ENCODE results near the gene ZBTB17. TPM values are rescaled to one million over a fixed set of nuclear protein-coding genes. Genes with fewer than 3 reads are reported as not detected.

ZBTB17 gene
- total RNA-seq, 1 donor from 2014 or later, result 155 TPM

DNA sequence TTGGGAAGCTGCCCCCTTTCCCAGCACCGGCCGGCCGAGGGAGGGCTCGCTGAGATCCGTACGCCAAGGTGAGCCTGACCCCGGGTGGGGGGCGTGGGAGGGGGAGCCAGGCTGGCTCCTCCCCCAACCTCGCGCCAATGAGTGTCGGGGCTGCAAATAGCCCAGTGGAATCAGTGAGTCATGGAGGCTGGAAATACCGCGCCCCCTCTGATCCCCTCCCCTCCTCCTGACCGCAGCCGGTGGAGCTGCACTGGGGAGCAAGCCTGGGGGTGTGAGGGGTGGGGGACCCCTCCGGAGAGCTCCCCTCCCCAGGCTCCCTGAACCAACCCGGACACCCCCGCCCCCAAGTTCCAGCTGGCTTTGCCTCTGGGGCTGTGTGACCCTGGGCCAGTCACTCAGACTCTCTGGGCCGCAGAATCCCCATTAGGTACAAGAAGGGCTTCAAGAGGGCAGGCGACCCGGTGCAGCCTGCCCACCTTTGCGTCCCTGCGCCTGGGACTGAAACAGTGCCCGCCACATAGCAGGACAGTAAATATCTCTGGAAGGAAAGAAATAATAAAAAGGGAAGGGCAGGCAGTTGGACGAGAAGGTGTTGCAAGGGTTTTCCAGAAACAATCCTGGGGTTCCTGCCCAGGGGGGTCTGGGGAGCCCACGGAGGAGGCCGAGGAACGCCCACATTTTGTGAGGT is 37.5 kb upstream of the ZBTB17 start:
- no peaks in the 10 kb centered on the region for H3K27me3 ChIP-seq
- no peaks in the 10 kb centered on the region for H3K9me3 ChIP-seq
- H3K36me3 ChIP-seq, result peaks cover 0 to 4% of the 10 kb centered on the region in 2 donors
- H3K4me1 ChIP-seq, result peaks cover 15 to 41% of the 10 kb centered on the region in 2 donors
- intact Hi-C loops (cut with DNase I), result loop anchor here (5.0 kb wide), 1 partner anchor 354 kb away; the partner anchor contains the start of gene SZRD1
- H3K27ac ChIP-seq, result peak overlapping the region; percentile 95 to 98
- DNase-seq (ENCODE audit: low spot score in 2 of 2), result peak; percentile 55 to 93
- TF ChIP-seq, protein P1, sequence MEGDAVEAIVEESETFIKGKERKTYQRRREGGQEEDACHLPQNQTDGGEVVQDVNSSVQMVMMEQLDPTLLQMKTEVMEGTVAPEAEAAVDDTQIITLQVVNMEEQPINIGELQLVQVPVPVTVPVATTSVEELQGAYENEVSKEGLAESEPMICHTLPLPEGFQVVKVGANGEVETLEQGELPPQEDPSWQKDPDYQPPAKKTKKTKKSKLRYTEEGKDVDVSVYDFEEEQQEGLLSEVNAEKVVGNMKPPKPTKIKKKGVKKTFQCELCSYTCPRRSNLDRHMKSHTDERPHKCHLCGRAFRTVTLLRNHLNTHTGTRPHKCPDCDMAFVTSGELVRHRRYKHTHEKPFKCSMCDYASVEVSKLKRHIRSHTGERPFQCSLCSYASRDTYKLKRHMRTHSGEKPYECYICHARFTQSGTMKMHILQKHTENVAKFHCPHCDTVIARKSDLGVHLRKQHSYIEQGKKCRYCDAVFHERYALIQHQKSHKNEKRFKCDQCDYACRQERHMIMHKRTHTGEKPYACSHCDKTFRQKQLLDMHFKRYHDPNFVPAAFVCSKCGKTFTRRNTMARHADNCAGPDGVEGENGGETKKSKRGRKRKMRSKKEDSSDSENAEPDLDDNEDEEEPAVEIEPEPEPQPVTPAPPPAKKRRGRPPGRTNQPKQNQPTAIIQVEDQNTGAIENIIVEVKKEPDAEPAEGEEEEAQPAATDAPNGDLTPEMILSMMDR (IDR thresholded peaks at IDR 0.05), result no peak
- H3K4me3 ChIP-seq, result peak overlapping the region; percentile 54 to 74

DNA sequence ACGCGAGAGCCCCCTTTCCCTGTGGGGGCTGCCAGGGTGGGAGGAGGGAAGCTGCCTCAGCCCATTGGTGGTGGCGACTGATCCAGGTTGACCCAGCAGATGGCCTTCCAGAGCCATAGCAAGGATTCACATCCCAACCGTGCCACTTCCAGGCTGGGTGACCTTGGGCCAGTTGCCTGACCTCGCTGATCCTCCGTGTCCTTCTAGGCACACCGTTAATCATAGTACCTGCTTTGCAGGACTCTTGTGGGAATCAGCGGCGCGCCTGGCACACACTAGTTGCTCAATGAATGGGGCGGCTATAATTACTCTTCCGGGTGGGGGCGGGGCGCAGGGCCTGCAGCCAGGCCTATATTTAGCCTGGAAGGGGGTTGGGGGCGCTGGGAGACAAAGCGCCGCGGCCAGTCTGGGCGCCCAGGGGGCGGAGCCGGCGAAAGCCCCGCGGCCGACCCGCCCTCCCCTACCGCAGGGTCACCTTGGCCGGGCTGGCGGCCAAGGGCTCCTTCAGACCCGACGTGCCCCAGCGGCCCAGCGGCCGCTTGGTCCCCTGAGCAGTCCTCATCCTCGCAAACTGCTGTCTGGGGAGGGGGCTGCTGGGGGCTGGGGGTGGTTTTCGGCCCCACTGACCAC is 36.8 kb upstream of the ZBTB17 start:
- DNase-seq (ENCODE audit: low spot score in 2 of 2), result peak; percentile 73 to 93

GRCh38 chr1:16011936-16012589 is 36.2 kb upstream of the ZBTB17 start:
- H3K27ac ChIP-seq, result peak overlapping the region; percentile 95 to 98
- H3K4me1 ChIP-seq, result peaks cover 15 to 38% of the 10 kb centered on the region in 2 donors
- H3K27me3 ChIP-seq, result no peaks in the 10 kb centered on the region
- H3K36me3 ChIP-seq, result peaks cover 0 to 4% of the 10 kb centered on the region in 2 donors
- TF ChIP-seq, protein P1 (IDR thresholded peaks at IDR 0.05), result no peak
- DNase-seq (ENCODE audit: low spot score in 2 of 2), result no peak
- no peaks in the 10 kb centered on the region for H3K9me3 ChIP-seq
- intact Hi-C loops (cut with DNase I), result loop anchor here (5.0 kb wide), 1 partner anchor 355 kb away; the partner anchor contains the start of gene SZRD1
- peak overlapping the region in 1 of 2 donors; percentile 74 for H3K4me3 ChIP-seq

More for the DNA sequence above, 36.8 kb upstream of the ZBTB17 start:
- peak overlapping the region; percentile 95 to 98 for H3K27ac ChIP-seq
- peaks cover 15 to 38% of the 10 kb centered on the region in 2 donors for H3K4me1 ChIP-seq
- peaks cover 0 to 4% of the 10 kb centered on the region in 2 donors for H3K36me3 ChIP-seq
- no peaks in the 10 kb centered on the region for H3K9me3 ChIP-seq
- intact Hi-C loops (cut with DNase I), result loop anchor here (5.0 kb wide), 1 partner anchor 355 kb away; the partner anchor contains the start of gene SZRD1
- TF ChIP-seq, protein P1 (IDR thresholded peaks at IDR 0.05), result no peak
- H3K4me3 ChIP-seq, result peak overlapping the region; percentile 54 to 74
- H3K27me3 ChIP-seq, result no peaks in the 10 kb centered on the region

GRCh38 chr1:16010837-16011236 is 34.9 kb upstream of the ZBTB17 start:
- no peak overlapping the region for H3K27ac ChIP-seq
- no peak overlapping the region for H3K4me3 ChIP-seq
- H3K27me3 ChIP-seq, result no peaks in the 10 kb centered on the region
- peaks cover 15 to 35% of the 10 kb centered on the region in 2 donors for H3K4me1 ChIP-seq
- TF ChIP-seq, protein P1 (IDR thresholded peaks at IDR 0.05), result no peak
- no peaks in the 10 kb centered on the region for H3K36me3 ChIP-seq
- no peaks in the 10 kb centered on the region for H3K9me3 ChIP-seq
- intact Hi-C loops (cut with DNase I), result loop anchor here (5.0 kb wide), 1 partner anchor 356 kb away; the partner anchor contains the start of gene SZRD1
- no peak for DNase-seq (ENCODE audit: low spot score in 2 of 2)

- Histone ChIP-seq H3K27ac (no peak overlapping the region), H3K9me3 (no peaks in the 10 kb centered on the region), H3K4me3 (no peak overlapping the region), H3K4me1 (peaks cover 14 to 23% of the 10 kb centered on the region in 2 donors), H3K27me3 (no peaks in the 10 kb centered on the region), H3K36me3 (no peaks in the 10 kb centered on the region)
- TF ChIP-seq, protein P1 (IDR thresholded peaks at IDR 0.05), result no peak
- no peak for DNase-seq (ENCODE audit: low spot score in 2 of 2)
- intact Hi-C loops (cut with DNase I), result loop anchor here (1.0 to 5.0 kb wide), 3 partner anchors 23 to 358 kb away; partner anchors contain the start of gene SZRD1
These were observed 33.8 kb upstream of the ZBTB17 start for GRCh38 chr1:16009678-16010077.
